ENCODE measurements around the gene WDR20. TPM values are rescaled to one million over a fixed set of nuclear protein-coding genes. Genes with fewer than 3 reads are reported as not detected.

WDR20 gene
- polyA plus RNA-seq, 4 donors, result 14.6 to 33.1 (median 23.3) TPM

DNA sequence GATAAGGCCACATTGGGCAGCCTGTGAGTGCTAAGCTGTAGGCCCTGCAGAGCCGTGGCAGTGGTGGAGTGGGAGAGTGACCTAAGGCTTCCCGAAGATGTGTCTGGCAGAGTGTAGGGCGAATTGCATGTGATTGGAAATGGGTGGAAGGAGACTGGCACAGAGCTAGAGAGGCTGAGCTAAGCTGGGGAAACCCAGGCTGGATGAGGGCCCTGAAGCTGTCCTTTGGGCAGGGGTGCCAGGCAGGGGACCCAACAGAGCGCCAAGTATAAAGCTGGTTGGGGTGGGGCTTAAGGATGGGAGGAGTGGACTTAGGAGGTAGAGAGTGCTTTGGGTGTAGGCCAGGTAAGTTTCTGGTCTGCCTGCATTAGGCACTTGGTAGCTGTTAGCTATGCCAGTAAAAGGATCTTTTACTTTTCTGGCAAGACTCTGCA, 47.9 kb downstream of the WDR20 start:
- peak overlapping the region in 1 of 3 donors; percentile 14 for H3K27ac ChIP-seq (ENCODE audit: low read depth in 1 of 3, low read length in 2 of 3)
- no peak for FAIRE-seq
- WGBS, 3 donors, result 37 to 84% (median 71%) methylated on average over 4 of the region's 4 CpGs

DNA sequence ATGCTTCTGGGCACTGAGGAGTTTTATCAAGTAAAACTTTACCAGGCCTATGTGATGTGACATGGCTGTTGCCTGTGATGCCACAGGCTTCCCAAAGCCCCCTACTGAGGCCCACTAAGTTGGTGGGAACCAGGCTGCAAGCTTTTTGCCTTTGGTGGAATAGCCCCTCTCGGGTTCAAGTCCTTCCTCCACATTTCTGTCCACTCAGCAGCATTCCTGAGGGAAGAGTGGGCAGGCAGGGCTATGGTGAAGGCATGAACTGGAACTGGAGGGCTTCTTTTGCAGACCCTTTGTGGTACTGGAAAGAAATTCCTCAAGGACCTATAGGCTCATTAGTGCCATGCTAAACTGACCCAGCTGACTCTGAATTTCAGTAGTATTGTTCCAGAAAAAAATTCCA, 48.5 kb downstream of the WDR20 start:
- 68 to 93% (median 73%) methylated on average over 1 of the region's 1 CpG for WGBS, 3 donors
- FAIRE-seq (no peak), DNase-seq (no peak)
- Histone ChIP-seq H3K4me3 (ENCODE audit: low read depth in 1 of 3, low read length in 3 of 3) (no peak overlapping the region), H3K36me3 (ENCODE audit: control insufficient read depth in 3 of 3, insufficient read depth in 2 of 3, low read depth in 1 of 3, low read length in 3 of 3) (peaks cover 0 to 4% (median 0%) of the 10 kb centered on the region in 3 donors), H3K9me3 (ENCODE audit: control insufficient read depth in 2 of 2, insufficient read depth in 1 of 2, low read depth in 1 of 2, low read length in 1 of 2) (no peaks in the 10 kb centered on the region), H3K27ac (ENCODE audit: low read depth in 1 of 3, low read length in 2 of 3) (no peak overlapping the region), H3K27me3 (ENCODE audit: control insufficient read depth in 3 of 3, insufficient read depth in 3 of 3, low read length in 3 of 3) (no peaks in the 10 kb centered on the region), H3K4me1 (ENCODE audit: control insufficient read depth in 3 of 3, insufficient read depth in 2 of 3, low read depth in 1 of 3, low read length in 2 of 3) (peaks cover 3 to 17% (median 10%) of the 10 kb centered on the region in 3 donors)

More for the DNA sequence above, 47.9 kb downstream of the WDR20 start:
- peaks cover 3 to 17% (median 10%) of the 10 kb centered on the region in 3 donors for H3K4me1 ChIP-seq (ENCODE audit: control insufficient read depth in 3 of 3, insufficient read depth in 2 of 3, low read depth in 1 of 3, low read length in 2 of 3)
- no peak overlapping the region for H3K4me3 ChIP-seq (ENCODE audit: low read depth in 1 of 3, low read length in 3 of 3)
- H3K9me3 ChIP-seq (ENCODE audit: control insufficient read depth in 2 of 2, insufficient read depth in 1 of 2, low read depth in 1 of 2, low read length in 1 of 2), result no peaks in the 10 kb centered on the region
- H3K27me3 ChIP-seq (ENCODE audit: control insufficient read depth in 3 of 3, insufficient read depth in 3 of 3, low read length in 3 of 3), result no peaks in the 10 kb centered on the region
- H3K36me3 ChIP-seq (ENCODE audit: control insufficient read depth in 3 of 3, insufficient read depth in 2 of 3, low read depth in 1 of 3, low read length in 3 of 3), result peaks cover 0 to 2% (median 0%) of the 10 kb centered on the region in 3 donors
- peak in 1 of 2 donors; percentile 20 for DNase-seq

DNA sequence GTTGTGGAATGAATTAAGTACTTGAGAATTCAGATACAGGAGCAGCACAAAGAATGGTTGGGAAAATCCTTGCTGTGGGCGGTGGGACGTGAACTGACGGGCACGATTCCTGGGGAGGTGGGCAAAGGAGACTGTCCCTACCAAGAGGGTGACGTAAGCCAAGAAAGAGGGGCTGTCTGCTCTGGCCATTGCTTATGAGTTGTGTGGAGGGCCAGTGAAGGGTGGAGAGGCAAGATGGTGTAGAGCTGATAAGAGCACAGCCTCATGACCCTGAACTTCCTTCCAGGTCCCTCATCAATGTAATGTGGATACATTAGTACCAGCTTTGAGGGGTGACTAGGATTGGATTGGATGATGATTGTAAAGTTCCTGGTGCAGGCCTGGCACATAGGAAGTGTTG, 50.2 kb downstream of the WDR20 start:
- no peak for DNase-seq
- WGBS, 3 donors, result 96 to 99% (median 98%) methylated on average over 5 of the region's 5 CpGs
- no peaks in the 10 kb centered on the region for H3K9me3 ChIP-seq (ENCODE audit: control insufficient read depth in 2 of 2, insufficient read depth in 1 of 2, low read depth in 1 of 2, low read length in 1 of 2)
- H3K27me3 ChIP-seq (ENCODE audit: control insufficient read depth in 3 of 3, insufficient read depth in 3 of 3, low read length in 3 of 3), result no peaks in the 10 kb centered on the region
- peaks cover 9 to 17% (median 10%) of the 10 kb centered on the region in 3 donors for H3K4me1 ChIP-seq (ENCODE audit: control insufficient read depth in 3 of 3, insufficient read depth in 2 of 3, low read depth in 1 of 3, low read length in 2 of 3)
- no peak overlapping the region for H3K4me3 ChIP-seq (ENCODE audit: low read depth in 1 of 3, low read length in 3 of 3)
- H3K36me3 ChIP-seq (ENCODE audit: control insufficient read depth in 3 of 3, insufficient read depth in 2 of 3, low read depth in 1 of 3, low read length in 3 of 3), result peaks cover 0 to 7% (median 0%) of the 10 kb centered on the region in 3 donors
- H3K27ac ChIP-seq (ENCODE audit: low read depth in 1 of 3, low read length in 2 of 3), result no peak overlapping the region
- no peak for FAIRE-seq

DNA sequence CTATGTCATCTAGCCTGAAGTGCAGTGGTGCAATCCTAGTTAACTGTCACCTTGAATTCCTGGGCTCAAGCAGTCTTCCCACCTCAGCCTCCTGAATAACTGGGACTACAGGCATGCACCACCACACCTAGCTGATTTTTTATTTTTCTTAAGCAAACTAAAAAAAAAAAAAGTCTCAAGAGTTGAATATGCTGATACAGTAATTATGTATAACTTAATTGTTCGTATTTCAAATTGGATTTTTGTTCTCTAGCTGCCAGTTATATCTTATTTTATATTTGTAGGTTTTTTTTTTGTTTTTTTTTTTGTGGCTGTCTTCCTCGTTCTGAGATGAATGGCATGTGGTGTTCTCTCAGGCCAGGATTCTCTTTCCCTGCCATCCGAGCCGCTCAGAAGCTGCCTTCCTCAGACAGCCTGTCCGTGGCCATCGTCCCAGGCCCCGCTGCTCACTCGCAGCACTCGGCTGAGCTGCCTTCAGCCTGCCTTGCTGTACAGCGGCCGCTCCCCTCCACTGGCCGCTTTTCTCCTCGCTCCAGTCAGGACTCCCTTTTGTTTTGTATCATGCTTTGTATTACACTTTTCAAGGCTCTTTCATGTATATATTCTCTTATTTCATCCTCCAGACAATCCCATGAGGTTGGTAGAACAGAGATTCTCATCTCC, 53.3 kb downstream of the WDR20 start:
- no peak for FAIRE-seq

DNA sequence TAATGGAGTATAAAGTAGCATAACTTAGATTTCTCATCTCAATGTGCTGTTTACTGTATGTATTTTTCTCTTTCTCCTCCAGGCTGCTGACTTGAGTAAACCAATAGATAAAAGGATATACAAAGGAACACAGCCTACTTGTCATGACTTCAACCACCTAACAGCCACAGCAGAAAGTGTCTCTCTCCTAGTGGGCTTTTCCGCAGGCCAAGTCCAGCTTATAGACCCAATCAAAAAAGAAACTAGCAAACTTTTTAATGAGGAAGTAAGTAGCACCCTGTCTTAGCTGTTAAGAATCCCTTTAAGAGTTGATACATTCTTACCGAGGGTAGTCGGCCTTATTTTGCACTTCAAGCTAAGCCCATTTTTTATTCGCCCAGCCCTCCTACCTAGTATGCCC, 55.2 kb downstream of the WDR20 start:
- Histone ChIP-seq H3K27ac (ENCODE audit: low read depth in 1 of 3, low read length in 2 of 3) (no peak overlapping the region), H3K4me3 (ENCODE audit: low read depth in 1 of 3, low read length in 3 of 3) (no peak overlapping the region), H3K36me3 (ENCODE audit: control insufficient read depth in 3 of 3, insufficient read depth in 2 of 3, low read depth in 1 of 3, low read length in 3 of 3) (peaks cover 0 to 28% (median 3%) of the 10 kb centered on the region in 3 donors), H3K9me3 (ENCODE audit: control insufficient read depth in 2 of 2, insufficient read depth in 1 of 2, low read depth in 1 of 2, low read length in 1 of 2) (no peaks in the 10 kb centered on the region), H3K4me1 (ENCODE audit: control insufficient read depth in 3 of 3, insufficient read depth in 2 of 3, low read depth in 1 of 3, low read length in 2 of 3) (peaks cover 8 to 29% (median 9%) of the 10 kb centered on the region in 3 donors), H3K27me3 (ENCODE audit: control insufficient read depth in 3 of 3, insufficient read depth in 3 of 3, low read length in 3 of 3) (no peaks in the 10 kb centered on the region)
- FAIRE-seq (no peak), DNase-seq (no peak)
- WGBS, 3 donors, result 44 to 74% (median 62%) methylated on average over 4 of the region's 4 CpGs

More for the DNA sequence above, 53.3 kb downstream of the WDR20 start:
- Histone ChIP-seq H3K4me1 (ENCODE audit: control insufficient read depth in 3 of 3, insufficient read depth in 2 of 3, low read depth in 1 of 3, low read length in 2 of 3) (peaks cover 8 to 31% (median 13%) of the 10 kb centered on the region in 3 donors), H3K27me3 (ENCODE audit: control insufficient read depth in 3 of 3, insufficient read depth in 3 of 3, low read length in 3 of 3) (no peaks in the 10 kb centered on the region), H3K9me3 (ENCODE audit: control insufficient read depth in 2 of 2, insufficient read depth in 1 of 2, low read depth in 1 of 2, low read length in 1 of 2) (no peaks in the 10 kb centered on the region), H3K36me3 (ENCODE audit: control insufficient read depth in 3 of 3, insufficient read depth in 2 of 3, low read depth in 1 of 3, low read length in 3 of 3) (peaks cover 0 to 16% (median 3%) of the 10 kb centered on the region in 3 donors), H3K4me3 (ENCODE audit: low read depth in 1 of 3, low read length in 3 of 3) (no peak overlapping the region), H3K27ac (ENCODE audit: low read depth in 1 of 3, low read length in 2 of 3) (no peak overlapping the region)
- 82 to 93% (median 89%) methylated on average over 13 of the region's 13 CpGs for WGBS, 3 donors
- no peak for DNase-seq

DNA sequence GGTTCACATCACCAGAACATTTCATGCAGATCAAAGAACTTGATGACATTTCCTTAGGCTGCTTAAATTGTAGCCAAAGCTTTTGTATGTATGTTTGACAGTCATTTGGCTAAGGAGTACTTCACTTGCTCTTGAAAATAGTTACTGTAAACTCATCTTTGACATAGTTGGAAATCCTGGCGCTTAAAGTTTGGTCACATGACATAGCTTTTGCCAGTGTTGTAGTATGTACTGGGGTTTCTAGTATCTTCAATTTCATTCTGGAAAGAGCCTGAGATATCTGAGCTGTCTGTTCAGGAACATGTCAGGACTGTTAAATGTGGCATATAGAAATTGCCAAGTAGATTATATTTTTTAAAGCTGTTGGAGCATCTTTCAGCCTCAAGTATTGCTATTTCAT, 55.7 kb downstream of the WDR20 start:
- H3K9me3 ChIP-seq (ENCODE audit: control insufficient read depth in 2 of 2, insufficient read depth in 1 of 2, low read depth in 1 of 2, low read length in 1 of 2), result no peaks in the 10 kb centered on the region
- H3K27me3 ChIP-seq (ENCODE audit: control insufficient read depth in 3 of 3, insufficient read depth in 3 of 3, low read length in 3 of 3), result no peaks in the 10 kb centered on the region
- no peak for FAIRE-seq
- H3K36me3 ChIP-seq (ENCODE audit: control insufficient read depth in 3 of 3, insufficient read depth in 2 of 3, low read depth in 1 of 3, low read length in 3 of 3), result peaks cover 0 to 33% (median 3%) of the 10 kb centered on the region in 3 donors
- H3K4me1 ChIP-seq (ENCODE audit: control insufficient read depth in 3 of 3, insufficient read depth in 2 of 3, low read depth in 1 of 3, low read length in 2 of 3), result peaks cover 8 to 25% (median 9%) of the 10 kb centered on the region in 3 donors
- no peak overlapping the region for H3K4me3 ChIP-seq (ENCODE audit: low read depth in 1 of 3, low read length in 3 of 3)
- no peak for DNase-seq
- 74 to 88% (median 86%) methylated on average over 1 of the region's 1 CpG for WGBS, 3 donors
- no peak overlapping the region for H3K27ac ChIP-seq (ENCODE audit: low read depth in 1 of 3, low read length in 2 of 3)

DNA sequence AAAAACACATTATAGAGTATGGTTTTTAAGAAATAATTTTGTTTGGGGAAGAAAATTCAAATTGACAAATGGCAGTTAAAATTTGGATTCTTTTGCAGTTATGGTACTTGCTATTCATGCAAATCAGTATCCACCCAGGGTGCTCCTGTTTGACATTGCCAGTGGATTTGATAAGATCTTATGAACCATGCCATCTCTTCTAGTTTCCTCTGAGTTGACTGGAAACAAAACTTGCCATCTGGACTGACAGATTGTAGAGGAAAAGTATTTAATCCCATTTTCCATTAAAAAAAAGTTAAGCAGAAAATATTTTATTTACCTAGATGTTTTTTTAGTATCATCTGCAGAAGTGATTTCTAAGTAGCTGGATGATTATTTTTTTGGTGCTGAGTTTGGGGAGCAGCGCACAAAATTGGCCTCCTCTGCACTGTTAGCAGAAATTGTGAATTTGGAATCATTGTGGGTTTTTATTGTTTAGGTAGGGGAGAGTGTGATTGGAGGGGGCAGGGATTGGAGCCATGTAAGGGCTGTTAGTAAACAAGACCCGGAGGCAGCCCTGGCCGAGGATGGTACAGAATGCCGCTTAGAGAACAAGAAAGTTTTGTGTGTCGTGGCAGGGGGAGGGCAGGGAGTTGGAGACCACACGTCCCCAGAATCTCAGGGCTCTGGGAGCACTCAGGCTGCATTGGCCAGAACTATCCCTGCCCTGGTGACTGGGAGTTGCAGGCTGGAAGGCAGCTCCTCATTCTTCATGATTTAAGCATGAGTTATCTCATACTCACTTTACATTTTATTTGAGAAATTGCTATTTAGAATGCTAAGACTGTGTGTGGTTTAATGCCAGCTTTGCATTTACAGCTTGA, 56.6 kb downstream of the WDR20 start:
- Histone ChIP-seq H3K27me3 (ENCODE audit: control insufficient read depth in 3 of 3, insufficient read depth in 3 of 3, low read length in 3 of 3) (no peaks in the 10 kb centered on the region), H3K27ac (ENCODE audit: low read depth in 1 of 3, low read length in 2 of 3) (peak overlapping the region in 1 of 3 donors; percentile 56), H3K36me3 (ENCODE audit: control insufficient read depth in 3 of 3, insufficient read depth in 2 of 3, low read depth in 1 of 3, low read length in 3 of 3) (peaks cover 2 to 37% (median 3%) of the 10 kb centered on the region in 3 donors), H3K4me1 (ENCODE audit: control insufficient read depth in 3 of 3, insufficient read depth in 2 of 3, low read depth in 1 of 3, low read length in 2 of 3) (peaks cover 8 to 17% (median 8%) of the 10 kb centered on the region in 3 donors), H3K4me3 (ENCODE audit: low read depth in 1 of 3, low read length in 3 of 3) (no peak overlapping the region), H3K9me3 (ENCODE audit: control insufficient read depth in 2 of 2, insufficient read depth in 1 of 2, low read depth in 1 of 2, low read length in 1 of 2) (no peaks in the 10 kb centered on the region)
- 72 to 85% (median 84%) methylated on average over 6 of the region's 6 CpGs for WGBS, 3 donors
- FAIRE-seq, result no peak
- DNase-seq, result no peak

DNA sequence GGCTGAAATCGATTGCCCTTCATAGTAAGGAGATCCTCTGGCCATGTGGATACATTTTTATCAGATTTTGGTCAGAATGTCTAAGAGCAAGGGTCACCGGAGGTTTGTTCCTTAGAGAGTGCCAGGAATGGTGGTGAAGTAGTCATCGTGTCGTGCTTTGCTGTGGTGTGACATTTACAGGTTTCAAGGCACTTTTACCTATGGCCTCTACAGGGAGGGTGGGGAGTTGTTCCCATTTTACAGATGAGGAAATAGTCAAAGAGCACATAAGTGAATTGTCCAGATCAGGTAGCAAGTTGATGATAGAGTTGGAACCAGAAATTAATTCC, 57.2 kb downstream of the WDR20 start:
- 31 to 72% (median 48%) methylated on average over 4 of the region's 4 CpGs for WGBS, 3 donors
- peaks cover 5 to 14% (median 8%) of the 10 kb centered on the region in 3 donors for H3K4me1 ChIP-seq (ENCODE audit: control insufficient read depth in 3 of 3, insufficient read depth in 2 of 3, low read depth in 1 of 3, low read length in 2 of 3)
- FAIRE-seq (no peak), DNase-seq (peak in 1 of 2 donors; percentile 69)
- H3K9me3 ChIP-seq (ENCODE audit: control insufficient read depth in 2 of 2, insufficient read depth in 1 of 2, low read depth in 1 of 2, low read length in 1 of 2), result no peaks in the 10 kb centered on the region
- no peaks in the 10 kb centered on the region for H3K27me3 ChIP-seq (ENCODE audit: control insufficient read depth in 3 of 3, insufficient read depth in 3 of 3, low read length in 3 of 3)
- no peak overlapping the region for H3K4me3 ChIP-seq (ENCODE audit: low read depth in 1 of 3, low read length in 3 of 3)
- peaks cover 2 to 42% (median 3%) of the 10 kb centered on the region in 3 donors for H3K36me3 ChIP-seq (ENCODE audit: control insufficient read depth in 3 of 3, insufficient read depth in 2 of 3, low read depth in 1 of 3, low read length in 3 of 3)
- H3K27ac ChIP-seq (ENCODE audit: low read depth in 1 of 3, low read length in 2 of 3), result peak overlapping the region in 1 of 3 donors; percentile 56
